WTC11 (cell line): ENCODE results near the gene AJM1. TPM values are rescaled to one million over a fixed set of nuclear protein-coding genes. Genes with fewer than 3 reads are reported as not detected.

Experiments
- ATAC-seq: fragments of 200-7000 bp; cut with Tn5 transposase; 2 replicates; pipeline ENCODE4 v1.10.0; 2021; ENCODE audit warnings: mild to moderate bottlenecking, moderate library complexity
- CTCF ChIA-PET: fragments of 300-600 bp; sonication (Branson Sonifier 250); formaldehyde crosslinking; loops from one replicate; lab custom pipeline; 2021; ENCODE audit warnings: antibody characterized with exemption; lab: Charles Lee
- POLR2A ChIA-PET: fragments of 350-600 bp; sonication (Branson Sonifier 250); formaldehyde crosslinking; loops from one replicate; lab custom pipeline; 2021; ENCODE audit warnings: antibody characterized with exemption; lab: Charles Lee
- DNase-seq: peaks from one replicate; pipeline ENCODE4 v3.0.0; 2021; ENCODE audit warnings: low spot score
- H3K27ac Mint-ChIP-seq: 2 replicates; pipeline ENCODE4 v1.8.0; 2021; ENCODE audit warnings: mixed read lengths
- H3K27me3 Mint-ChIP-seq: 2 replicates; pipeline ENCODE4 v1.8.0; 2021; ENCODE audit warnings: low read depth, mild to moderate bottlenecking, moderate library complexity, mixed read lengths
- H3K36me3 Mint-ChIP-seq: 2 replicates; pipeline ENCODE4 v1.8.0; 2021; ENCODE audit warnings: mixed read lengths
- H3K4me1 Mint-ChIP-seq: 2 replicates; pipeline ENCODE4 v1.8.0; 2022; ENCODE audit warnings: mixed read lengths
- H3K4me3 Mint-ChIP-seq: 2 replicates; pipeline ENCODE4 v1.8.0; 2021; ENCODE audit warnings: mild to moderate bottlenecking, moderate library complexity, mixed read lengths
- H3K9me3 Mint-ChIP-seq: 2 replicates; pipeline ENCODE4 v1.8.0; 2021; ENCODE audit warnings: mixed read lengths
- E2F1 ChIP-seq: sonication (generic); formaldehyde crosslinking; IDR thresholded peaks from 2 replicates; pipeline ENCODE4 v1.8.0; 2022; ENCODE audit warnings: mild to moderate bottlenecking, missing genetic modification reagents
- ELF4 ChIP-seq: sonication (generic); formaldehyde crosslinking; IDR thresholded peaks from 2 replicates; pipeline ENCODE4 v1.8.1; 2022; ENCODE audit warnings: low read depth, mild to moderate bottlenecking, moderate library complexity, missing genetic modification reagents
- FOXP1 ChIP-seq: sonication (generic); formaldehyde crosslinking; IDR thresholded peaks from 2 replicates; pipeline ENCODE4 v1.8.0; 2022; ENCODE audit warnings: missing genetic modification reagents, mild to moderate bottlenecking, moderate library complexity, borderline replicate concordance
- KAT7 ChIP-seq: sonication (generic); formaldehyde crosslinking; IDR thresholded peaks from 2 replicates; pipeline ENCODE4 v1.8.1; 2023; ENCODE audit warnings: missing genetic modification reagents, mild to moderate bottlenecking, borderline replicate concordance
- NR2C2 ChIP-seq: sonication (generic); formaldehyde crosslinking; IDR thresholded peaks from 2 replicates; pipeline ENCODE4 v1.8.0; 2022; ENCODE audit warnings: mild to moderate bottlenecking, missing genetic modification reagents
- PRRX2 ChIP-seq: fragments of 250-450 bp; sonication (Bioruptor Pico); IDR thresholded peaks from 2 replicates; pipeline ENCODE4 v1.8.0; 2021; ENCODE audit warnings: mild to moderate bottlenecking
- RELA ChIP-seq: sonication (generic); formaldehyde crosslinking; IDR thresholded peaks from 2 replicates; pipeline ENCODE4 v1.8.1; 2022; ENCODE audit warnings: missing genetic modification reagents, mild to moderate bottlenecking, borderline replicate concordance
- SMAD4 ChIP-seq: sonication (generic); formaldehyde crosslinking; IDR thresholded peaks from 2 replicates; pipeline ENCODE4 v1.8.0; 2022; ENCODE audit warnings: mild to moderate bottlenecking, missing genetic modification reagents
- ZMAT4 ChIP-seq: fragments of 250-450 bp; sonication (Bioruptor Pico); IDR thresholded peaks from 2 replicates; pipeline ENCODE4 v1.9.0; 2021; ENCODE audit warnings: mild to moderate bottlenecking
- ZNF138 ChIP-seq: sonication (generic); formaldehyde crosslinking; conservative IDR thresholded peaks from 2 replicates; pipeline ENCODE4 v1.8.1; 2022; ENCODE audit warnings: mild to moderate bottlenecking, moderate library complexity, missing genetic modification reagents
- ZNF219 ChIP-seq: sonication (generic); formaldehyde crosslinking; IDR thresholded peaks from 2 replicates; pipeline ENCODE4 v1.8.0; 2023; ENCODE audit warnings: missing genetic modification reagents, mild to moderate bottlenecking, borderline replicate concordance
- ZNF263 ChIP-seq: sonication (generic); formaldehyde crosslinking; IDR thresholded peaks from 2 replicates; pipeline ENCODE4 v1.8.1; 2022; ENCODE audit warnings: low read depth, mild to moderate bottlenecking, moderate library complexity, missing genetic modification reagents
- ZNF532 ChIP-seq: fragments of 250-450 bp; sonication (Bioruptor Pico); IDR thresholded peaks from 2 replicates; pipeline ENCODE4 v1.9.0; 2021; ENCODE audit warnings: mild to moderate bottlenecking, borderline replicate concordance
- ZNF671 ChIP-seq: fragments of 250-450 bp; sonication (Bioruptor Pico); IDR thresholded peaks from 2 replicates; pipeline ENCODE4 v1.8.0; 2021; ENCODE audit warnings: mild to moderate bottlenecking
- total RNA-seq: library from RNA; stranded (reverse); gene quantifications from 3 replicates; pipeline ENCODE4 v1.2.3, GENCODE V29; 2021
- TF ChIP-seq, protein P1 (sequence below): sonication (generic); formaldehyde crosslinking; IDR thresholded peaks from 2 replicates; pipeline ENCODE4 v1.8.1; 2022; ENCODE audit warnings: mild to moderate bottlenecking, moderate library complexity, missing genetic modification reagents
- TF ChIP-seq, protein P2 (sequence below): fragments of 250-450 bp; sonication (Bioruptor Pico); IDR thresholded peaks from 2 replicates; pipeline ENCODE4 v1.9.0; 2021; ENCODE audit warnings: moderate library complexity, mild to moderate bottlenecking, inconsistent platforms, borderline replicate concordance
- TF ChIP-seq, protein P3 (sequence below): fragments of 250-450 bp; sonication (Bioruptor Pico); IDR thresholded peaks from 2 replicates; pipeline ENCODE4 v1.9.0; 2021; ENCODE audit warnings: mild to moderate bottlenecking
- TF ChIP-seq, protein P4 (sequence below): sonication (generic); formaldehyde crosslinking; IDR thresholded peaks from 2 replicates; pipeline ENCODE4 v1.8.0; 2023; ENCODE audit warnings: missing genetic modification reagents, mild to moderate bottlenecking, borderline replicate concordance

AJM1 gene
- total RNA-seq, 1 experiment from 2014 or later: 1.6 TPM

DNA sequence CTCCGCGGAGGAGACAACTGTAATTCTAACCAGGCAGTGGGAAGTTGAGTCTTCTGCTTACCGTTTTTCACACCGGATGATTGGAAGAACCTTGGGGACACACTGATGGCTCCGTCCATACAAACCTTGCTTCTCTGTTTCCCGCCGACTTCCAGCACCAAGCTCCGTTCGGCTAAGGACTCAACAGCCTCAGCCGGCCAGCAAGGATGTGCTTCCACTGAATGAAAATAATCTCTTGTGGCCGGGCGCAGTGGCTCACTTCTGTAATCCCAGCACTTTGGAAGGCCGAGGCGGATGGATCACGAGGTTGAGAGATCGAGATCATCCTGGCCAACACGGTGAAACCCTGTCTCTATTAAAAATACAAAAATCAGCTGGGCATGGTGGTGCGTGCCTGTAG, 25.6 kb downstream of the AJM1 start:
- POLR2A ChIA-PET: no interaction called here
- peaks cover 4% of the 10 kb centered on the region for H3K4me1 Mint-ChIP-seq
- H3K9me3 Mint-ChIP-seq: peaks cover 35% of the 10 kb centered on the region
- DNase-seq (no peak), ATAC-seq (no peak)
- H3K4me3 Mint-ChIP-seq: peak overlapping the region; percentile 58
- CTCF ChIA-PET: no interaction called here
- peaks cover 49% of the 10 kb centered on the region for H3K36me3 Mint-ChIP-seq
- H3K27ac Mint-ChIP-seq: no peak overlapping the region; the same call in 1 of the 2 replicates
- TF ChIP-seq ZMAT4: no peak
- TF ChIP-seq KAT7 (CRISPR knock-in tag): no peak
- no peak for TF ChIP-seq ZNF263 (CRISPR knock-in tag)
- no peak for TF ChIP-seq NR2C2 (CRISPR knock-in tag)
- TF ChIP-seq, protein P1, sequence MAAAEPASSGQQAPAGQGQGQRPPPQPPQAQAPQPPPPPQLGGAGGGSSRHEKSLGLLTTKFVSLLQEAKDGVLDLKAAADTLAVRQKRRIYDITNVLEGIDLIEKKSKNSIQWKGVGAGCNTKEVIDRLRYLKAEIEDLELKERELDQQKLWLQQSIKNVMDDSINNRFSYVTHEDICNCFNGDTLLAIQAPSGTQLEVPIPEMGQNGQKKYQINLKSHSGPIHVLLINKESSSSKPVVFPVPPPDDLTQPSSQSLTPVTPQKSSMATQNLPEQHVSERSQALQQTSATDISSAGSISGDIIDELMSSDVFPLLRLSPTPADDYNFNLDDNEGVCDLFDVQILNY: no peak
- TF ChIP-seq, protein P2, sequence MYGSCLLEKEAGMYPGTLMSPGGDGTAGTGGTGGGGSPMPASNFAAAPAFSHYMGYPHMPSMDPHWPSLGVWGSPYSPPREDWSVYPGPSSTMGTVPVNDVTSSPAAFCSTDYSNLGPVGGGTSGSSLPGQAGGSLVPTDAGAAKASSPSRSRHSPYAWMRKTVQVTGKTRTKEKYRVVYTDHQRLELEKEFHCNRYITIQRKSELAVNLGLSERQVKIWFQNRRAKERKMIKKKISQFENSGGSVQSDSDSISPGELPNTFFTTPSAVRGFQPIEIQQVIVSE (CRISPR knock-in tag): no peak
- H3K27me3 Mint-ChIP-seq: peaks cover 25% of the 10 kb centered on the region

DNA sequence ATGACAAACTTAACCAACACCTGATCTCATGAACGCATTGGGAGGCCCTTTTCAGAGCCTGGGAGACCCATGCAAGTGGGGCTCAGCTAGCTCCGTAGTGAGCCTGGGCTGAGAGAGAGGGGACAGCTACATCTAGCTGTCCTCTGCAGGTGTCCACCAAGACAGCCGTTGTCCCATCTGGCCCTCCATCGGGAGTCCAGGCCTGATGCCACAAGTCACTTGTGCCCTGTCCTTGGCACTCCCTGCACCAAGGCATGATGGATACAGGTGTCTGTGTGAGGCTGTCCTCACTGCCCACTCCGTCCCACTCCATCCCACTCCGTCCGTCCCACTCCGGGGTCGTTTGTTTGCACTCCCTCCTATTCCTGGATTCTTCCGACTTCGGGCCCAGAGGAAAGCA, 26.4 kb downstream of the AJM1 start:
- ChIA-PET CTCF (interaction anchor here (1.0 kb wide), 1 partner anchor 26 kb away, joined by 3 read pairs; the partner anchor contains the start of gene AJM1), POLR2A (no interaction called here)
- Mint-ChIP-seq H3K27ac (no peak overlapping the region), H3K27me3 (peaks cover 25% of the 10 kb centered on the region), H3K4me1 (peaks cover 4% of the 10 kb centered on the region), H3K9me3 (peaks cover 35% of the 10 kb centered on the region), H3K36me3 (peaks cover 42% of the 10 kb centered on the region), H3K4me3 (0 out of 2 replicates have a peak overlapping the region, but pooled peaks have one; percentile 30)
- DNase-seq (no peak), ATAC-seq (no peak)
- TF ChIP-seq E2F1 (CRISPR knock-in tag): no peak
- TF ChIP-seq SMAD4 (CRISPR knock-in tag): no peak
- TF ChIP-seq ZNF532 (CRISPR knock-in tag): no peak
- TF ChIP-seq RELA (CRISPR knock-in tag): no peak
- TF ChIP-seq PRRX2 (CRISPR knock-in tag): no peak
- no peak for TF ChIP-seq FOXP1 (CRISPR knock-in tag)
- TF ChIP-seq ZNF263 (CRISPR knock-in tag): no peak
- no peak for TF ChIP-seq ZNF138 (CRISPR knock-in tag)
- no peak for TF ChIP-seq ZNF219 (CRISPR knock-in tag)
- TF ChIP-seq ELF4: no peak
- TF ChIP-seq, protein P3, sequence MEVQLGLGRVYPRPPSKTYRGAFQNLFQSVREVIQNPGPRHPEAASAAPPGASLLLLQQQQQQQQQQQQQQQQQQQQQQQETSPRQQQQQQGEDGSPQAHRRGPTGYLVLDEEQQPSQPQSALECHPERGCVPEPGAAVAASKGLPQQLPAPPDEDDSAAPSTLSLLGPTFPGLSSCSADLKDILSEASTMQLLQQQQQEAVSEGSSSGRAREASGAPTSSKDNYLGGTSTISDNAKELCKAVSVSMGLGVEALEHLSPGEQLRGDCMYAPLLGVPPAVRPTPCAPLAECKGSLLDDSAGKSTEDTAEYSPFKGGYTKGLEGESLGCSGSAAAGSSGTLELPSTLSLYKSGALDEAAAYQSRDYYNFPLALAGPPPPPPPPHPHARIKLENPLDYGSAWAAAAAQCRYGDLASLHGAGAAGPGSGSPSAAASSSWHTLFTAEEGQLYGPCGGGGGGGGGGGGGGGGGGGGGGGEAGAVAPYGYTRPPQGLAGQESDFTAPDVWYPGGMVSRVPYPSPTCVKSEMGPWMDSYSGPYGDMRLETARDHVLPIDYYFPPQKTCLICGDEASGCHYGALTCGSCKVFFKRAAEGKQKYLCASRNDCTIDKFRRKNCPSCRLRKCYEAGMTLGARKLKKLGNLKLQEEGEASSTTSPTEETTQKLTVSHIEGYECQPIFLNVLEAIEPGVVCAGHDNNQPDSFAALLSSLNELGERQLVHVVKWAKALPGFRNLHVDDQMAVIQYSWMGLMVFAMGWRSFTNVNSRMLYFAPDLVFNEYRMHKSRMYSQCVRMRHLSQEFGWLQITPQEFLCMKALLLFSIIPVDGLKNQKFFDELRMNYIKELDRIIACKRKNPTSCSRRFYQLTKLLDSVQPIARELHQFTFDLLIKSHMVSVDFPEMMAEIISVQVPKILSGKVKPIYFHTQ (CRISPR knock-in tag): no peak
- TF ChIP-seq, protein P4, sequence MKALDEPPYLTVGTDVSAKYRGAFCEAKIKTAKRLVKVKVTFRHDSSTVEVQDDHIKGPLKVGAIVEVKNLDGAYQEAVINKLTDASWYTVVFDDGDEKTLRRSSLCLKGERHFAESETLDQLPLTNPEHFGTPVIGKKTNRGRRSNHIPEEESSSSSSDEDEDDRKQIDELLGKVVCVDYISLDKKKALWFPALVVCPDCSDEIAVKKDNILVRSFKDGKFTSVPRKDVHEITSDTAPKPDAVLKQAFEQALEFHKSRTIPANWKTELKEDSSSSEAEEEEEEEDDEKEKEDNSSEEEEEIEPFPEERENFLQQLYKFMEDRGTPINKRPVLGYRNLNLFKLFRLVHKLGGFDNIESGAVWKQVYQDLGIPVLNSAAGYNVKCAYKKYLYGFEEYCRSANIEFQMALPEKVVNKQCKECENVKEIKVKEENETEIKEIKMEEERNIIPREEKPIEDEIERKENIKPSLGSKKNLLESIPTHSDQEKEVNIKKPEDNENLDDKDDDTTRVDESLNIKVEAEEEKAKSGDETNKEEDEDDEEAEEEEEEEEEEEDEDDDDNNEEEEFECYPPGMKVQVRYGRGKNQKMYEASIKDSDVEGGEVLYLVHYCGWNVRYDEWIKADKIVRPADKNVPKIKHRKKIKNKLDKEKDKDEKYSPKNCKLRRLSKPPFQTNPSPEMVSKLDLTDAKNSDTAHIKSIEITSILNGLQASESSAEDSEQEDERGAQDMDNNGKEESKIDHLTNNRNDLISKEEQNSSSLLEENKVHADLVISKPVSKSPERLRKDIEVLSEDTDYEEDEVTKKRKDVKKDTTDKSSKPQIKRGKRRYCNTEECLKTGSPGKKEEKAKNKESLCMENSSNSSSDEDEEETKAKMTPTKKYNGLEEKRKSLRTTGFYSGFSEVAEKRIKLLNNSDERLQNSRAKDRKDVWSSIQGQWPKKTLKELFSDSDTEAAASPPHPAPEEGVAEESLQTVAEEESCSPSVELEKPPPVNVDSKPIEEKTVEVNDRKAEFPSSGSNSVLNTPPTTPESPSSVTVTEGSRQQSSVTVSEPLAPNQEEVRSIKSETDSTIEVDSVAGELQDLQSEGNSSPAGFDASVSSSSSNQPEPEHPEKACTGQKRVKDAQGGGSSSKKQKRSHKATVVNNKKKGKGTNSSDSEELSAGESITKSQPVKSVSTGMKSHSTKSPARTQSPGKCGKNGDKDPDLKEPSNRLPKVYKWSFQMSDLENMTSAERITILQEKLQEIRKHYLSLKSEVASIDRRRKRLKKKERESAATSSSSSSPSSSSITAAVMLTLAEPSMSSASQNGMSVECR (CRISPR knock-in tag): no peak
- no peak for TF ChIP-seq ZNF671
